K562 (cell line): Measurements from ENCODE around the gene SMYD2. TPM values are rescaled to one million over a fixed set of nuclear protein-coding genes. Genes with fewer than 3 reads are reported as not detected.

Experiments used
- ATAC-seq: fragments of 200-7000 bp; cut with Tn5 transposase; 3 replicates; pipeline ENCODE4 v1.9.1; 2020; ENCODE audit warnings: moderate library complexity
- BruUV-seq: library from RNA; stranded (reverse); fragments of 400-500 nt; replicated peaks from 2 replicates; lab custom pipeline; 2021; lab: Mats Ljungman, UMichigan
- CTCF ChIA-PET: fragments of 300-600 bp; formaldehyde crosslinking; extraction: SDS; loops from one replicate; lab custom pipeline; 2021; ENCODE audit warnings: low intra/inter-chr PET ratio; lab: Yijun Ruan, JAX
- POLR2A ChIA-PET: fragments of 300-600, 350-650 bp; sonication (Branson Sonifier 250); formaldehyde crosslinking; extraction: SDS; loops from one replicate; lab custom pipeline; 2021; ENCODE audit warnings: antibody characterized with exemption, inconsistent platforms; lab: Yijun Ruan, JAX
- DNase-seq, 4 experiments: peaks; one replicate each; pipeline versions ENCODE4 v3.0.0 to v3.0.0-alpha.2; 2011 to 2018; ENCODE audit warnings: low spot score in 3 of 4, mixed read lengths in 3 of 4; ENCODE audit errors: extremely low read depth in 1 of 4
- FAIRE-seq: peaks from 2 replicates; lab custom pipeline; 2011; peaks lifted over from hg19 to GRCh38; lab: Jason Lieb, UNC
- H2AFZ ChIP-seq: 2 replicates; pipeline ENCODE4 v1.6.0; 2011; ENCODE audit warnings: low read depth, low read length, control low read depth, inconsistent platforms
- H3K27ac ChIP-seq: fragments of 200-600 bp; 3 replicates; pipeline ENCODE4 v1.8.0; 2011; ENCODE audit warnings: low read depth, mild to moderate bottlenecking, control low read depth, inconsistent platforms, low read length, moderate library complexity, mixed read lengths; ENCODE audit errors: extremely low read depth
- H3K27me3 ChIP-seq, 2 experiments: fragments of 300-600 bp in 1 of 2; 2 replicates in 1 of 2; 3 replicates in 1 of 2; pipeline versions ENCODE4 v1.6.0 to v1.8.0; 2011; ENCODE audit warnings: inconsistent platforms in 2 of 2, low read length in 2 of 2, mild to moderate bottlenecking in 1 of 2, mixed read lengths in 1 of 2, moderate library complexity in 1 of 2; ENCODE audit not compliant: control insufficient read depth in 2 of 2, insufficient read depth in 2 of 2
- H3K36me3 ChIP-seq: fragments of 300-600 bp; 3 replicates; pipeline ENCODE4 v1.8.0; 2011; ENCODE audit warnings: mild to moderate bottlenecking, low read length, inconsistent platforms; ENCODE audit not compliant: control insufficient read depth, insufficient read depth
- H3K4me1 ChIP-seq, 2 experiments: fragments of 200-600 bp in 1 of 2; replicated peaks in 1 of 2; 2 replicates in 1 of 2; 3 replicates in 1 of 2; pipeline versions ENCODE4 v1.5.1 to v1.8.0; 2011; ENCODE audit warnings: inconsistent platforms in 2 of 2, low read length in 2 of 2, mild to moderate bottlenecking in 1 of 2, mixed read lengths in 1 of 2, moderate library complexity in 1 of 2; ENCODE audit not compliant: control insufficient read depth in 2 of 2, insufficient read depth in 2 of 2
- H3K4me2 ChIP-seq: 2 replicates; pipeline ENCODE4 v1.6.1; 2011; ENCODE audit warnings: low read length, control low read depth, inconsistent platforms, mixed read lengths; ENCODE audit not compliant: insufficient read depth
- H3K4me3 ChIP-seq: fragments of 200-600 bp; sonication (generic), shearing (Covaris generic); 2 replicates; pipeline ENCODE4 v1.5.1; 2016; ENCODE audit warnings: control low read depth, inconsistent platforms
- H3K79me2 ChIP-seq: fragments of 200-600 bp; 3 replicates; pipeline ENCODE4 v1.8.0; 2011; ENCODE audit warnings: low read length, inconsistent platforms; ENCODE audit not compliant: control insufficient read depth, insufficient read depth
- H3K9ac ChIP-seq, 2 experiments: 2 replicates each; pipeline versions ENCODE4 v1.6.0 to v1.6.1; 2011; ENCODE audit warnings: low read depth in 2 of 2, low read length in 2 of 2, control low read depth in 1 of 2, inconsistent platforms in 1 of 2, mild to moderate bottlenecking in 1 of 2, mixed read lengths in 1 of 2; ENCODE audit not compliant: insufficient read depth in 1 of 2
- H3K9me1 ChIP-seq: one replicate; pipeline ENCODE4 v1.6.0; 2011; ENCODE audit warnings: inconsistent platforms, mild to moderate bottlenecking, low read length, moderate library complexity; ENCODE audit not compliant: control insufficient read depth, insufficient read depth
- H3K9me3 ChIP-seq: replicated peaks from 2 replicates; pipeline ENCODE4 v1.5.1; 2011; ENCODE audit warnings: low read depth, low read length, inconsistent platforms; ENCODE audit not compliant: control insufficient read depth, insufficient read depth
- H4K20me1 ChIP-seq: replicated peaks from 2 replicates; pipeline ENCODE4 v1.6.1; 2011; ENCODE audit warnings: low read length, inconsistent platforms, mixed read lengths; ENCODE audit not compliant: control insufficient read depth, insufficient read depth
- BHLHE40 ChIP-seq: IDR thresholded peaks from 2 replicates; pipeline ENCODE4 v1.6.1; 2011; ENCODE audit warnings: low read length, improper control_type of control experiment
- CHD4 ChIP-seq: fragments of 200-600 bp; sonication (generic); IDR thresholded peaks from 3 replicates; pipeline ENCODE4 v1.6.1; 2012; ENCODE audit warnings: low read depth, mild to moderate bottlenecking, mixed read lengths, low read length, inconsistent platforms; ENCODE audit not compliant: insufficient read depth, insufficient replicate concordance, poor library complexity, severe bottlenecking
- MYNN ChIP-seq, 2 experiments: sonication (generic); formaldehyde crosslinking in 1 of 2; IDR thresholded peaks; 2 replicates each; pipeline versions ENCODE4 v1.5.0 to v1.6.1; 2016 to 2020; ENCODE audit warnings: antibody characterized with exemption in 1 of 2, missing genetic modification reagents in 1 of 2
- RBFOX2 ChIP-seq: fragments of 200-400 bp; formaldehyde crosslinking; IDR thresholded peaks from 2 replicates; pipeline ENCODE4 v1.6.1; 2017; ENCODE audit warnings: low read depth, mild to moderate bottlenecking, low read length, moderate library complexity
- SIRT6 ChIP-seq: IDR thresholded peaks from one replicate; pipeline ENCODE4 v1.6.1; 2012; ENCODE audit warnings: low read depth, mild to moderate bottlenecking, control low read depth, inconsistent platforms, low read length, moderate library complexity
- SP2 ChIP-seq: IDR thresholded peaks from 2 replicates; pipeline ENCODE4 v1.6.1; 2011; ENCODE audit warnings: mild to moderate bottlenecking, low read depth, low read length, moderate library complexity; ENCODE audit not compliant: poor library complexity, severe bottlenecking; ENCODE audit errors: extremely low read depth
- WGBS: fragments of 100-300 bp; shearing (Covaris generic); methylation state at CpG from one replicate; pipeline ENCODE4 v1.1.6; 2016; ENCODE audit warnings: low coverage, mixed read lengths; ENCODE audit not compliant: insufficient coverage; ENCODE audit errors: missing lambda C conversion rate; 5-methylcytosine and 5-hydroxymethylcytosine counted together
- in situ Hi-C: fragments of 300-500 bp; cut with MboI; formaldehyde crosslinking; loops from 4 replicates; pipeline ENCODE4 v1.15.0; 2018; ENCODE audit warnings: inconsistent platforms, mixed read lengths
- intact Hi-C: fragments of 100-400 bp; cut with micrococcal nuclease; formaldehyde crosslinking; loops from 2 replicates; pipeline ENCODE4 v1.14.2; 2022
- polyA plus RNA-seq, 8 experiments: library from polyadenylated mRNA; depleted of rRNA in 4 of 8; stranded (reverse) in 5 of 8; unstranded in 3 of 8; fragments of >200 nt; fragmentation: Nextera tagmentation in 2 of 8; fragmentation: Illumina TruSeq in 1 of 8; extraction: Ambion mirVana in 2 of 8; extraction: Trizol in 1 of 8; gene quantifications; 2 replicates each; pipeline versions ENCODE4 v1.2.1 to v1.2.3, GENCODE V29; 2011 to 2014; ENCODE audit warnings: inconsistent platforms in 1 of 8, missing spikeins in 1 of 8
- total RNA-seq, 7 experiments: library from RNA; depleted of rRNA in 6 of 7; stranded (reverse); fragments of >200 nt in 6 of 7; fragmentation: Illumina TruSeq in 2 of 7; extraction: Trizol in 2 of 7; gene quantifications; 2 replicates each; pipeline versions ENCODE4 v1.2.1 to v1.2.3, GENCODE V29; 2011 to 2021; ENCODE audit warnings: low replicate concordance in 1 of 7
- TF ChIP-seq, protein P1 (sequence below): sonication (generic); formaldehyde crosslinking; IDR thresholded peaks from 2 replicates; pipeline ENCODE4 v1.8.0; 2022; ENCODE audit warnings: missing genetic modification reagents, mild to moderate bottlenecking, borderline replicate concordance
- TF ChIP-seq, protein P2 (sequence below), 3 experiments: fragments of 200-800 bp in 1 of 3; sonication (Bioruptor generic) in 1 of 3; sonication (generic) in 1 of 3; formaldehyde crosslinking in 1 of 3; IDR thresholded peaks; 2 replicates each; pipeline versions ENCODE4 v1.6.1 to v1.8.0; 2016 to 2022; ENCODE audit warnings: mild to moderate bottlenecking in 2 of 3, missing compliant biosample characterization in 2 of 3, missing genetic modification characterization in 2 of 3, missing genetic modification reagents in 1 of 3
- TF ChIP-seq, protein P3 (sequence below), 2 experiments: fragments of 450-650 bp in 1 of 2; sonication (generic) in 1 of 2; formaldehyde crosslinking; conservative IDR thresholded peaks; 2 replicates each; pipeline versions ENCODE4 v1.4.0 to v1.8.1; 2020 to 2022; ENCODE audit warnings: mild to moderate bottlenecking in 1 of 2, missing genetic modification reagents in 1 of 2

SMYD2 gene
- total and polyA plus RNA-seq, 9 of the 15 experiments (the other 6 are each of a cell fraction or from before 2014, with no cell fraction given), result 13.8 to 81.3 (median 39.9) TPM

DNA sequence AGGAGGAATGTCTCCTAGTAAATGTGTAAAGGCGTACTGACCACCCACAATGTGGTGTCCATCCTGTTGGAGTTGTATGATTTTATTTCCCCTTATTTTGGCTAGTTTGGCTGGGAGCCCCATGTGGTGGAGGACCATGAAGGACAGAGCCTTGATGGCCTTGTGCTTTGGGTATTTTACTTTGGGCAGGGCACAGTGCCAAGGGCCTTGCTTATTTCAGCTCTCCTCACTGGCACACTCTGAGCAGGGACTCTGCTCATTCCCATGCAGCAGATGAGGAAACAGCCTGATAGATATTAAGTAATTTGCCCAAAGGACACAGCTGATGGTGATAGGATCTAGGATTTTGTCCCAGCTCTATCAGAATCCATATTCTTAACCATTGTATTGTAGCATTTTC lies 50.2 kb downstream of the SMYD2 start:
- Histone ChIP-seq H3K4me1 (no peaks in the 10 kb centered on the region; a peak in 3 of 5 replicates), H4K20me1 (peaks cover 10% of the 10 kb centered on the region; the same call in 1 of the 2 replicates), H3K9me1 (no peaks in the 10 kb centered on the region), H3K27me3 (no peaks in the 10 kb centered on the region), H3K4me3 (no peak overlapping the region), H3K9me3 (no peaks in the 10 kb centered on the region), H3K79me2 (no peaks in the 10 kb centered on the region), H3K27ac (no peak overlapping the region), H3K9ac (no peak overlapping the region), H3K36me3 (peaks cover 44% of the 10 kb centered on the region; the same call in 1 of the 3 replicates), H3K4me2 (no peak overlapping the region), H2AFZ (no peak overlapping the region)
- no TSS peak for BruUV-seq
- intact Hi-C loops (loop anchor here (5.0 kb wide), 1 partner anchor 116 kb away; no protein-coding TSS in a partner anchor), in situ Hi-C loops (loop anchor here (5.0 kb wide), 1 partner anchor 119 kb away; no protein-coding TSS in a partner anchor)
- DNase-seq (no peak), ATAC-seq (no peak), FAIRE-seq (no peak)
- 90% methylated on average over 1 of the region's 1 CpG for WGBS
- ChIA-PET POLR2A (interaction anchor here (0.6 to 0.9 kb wide), 2 partner anchors 50 to 167 kb away, joined by 3 read pairs; partner anchors contain the start of gene SMYD2), CTCF (interaction anchor here (2.4 to 4.6 kb wide), 3 partner anchors 70 to 297 kb away, joined by 12 to 24 read pairs (median 23); no protein-coding TSS in a partner anchor)
- no peak for TF ChIP-seq RBFOX2
- TF ChIP-seq, protein P1, sequence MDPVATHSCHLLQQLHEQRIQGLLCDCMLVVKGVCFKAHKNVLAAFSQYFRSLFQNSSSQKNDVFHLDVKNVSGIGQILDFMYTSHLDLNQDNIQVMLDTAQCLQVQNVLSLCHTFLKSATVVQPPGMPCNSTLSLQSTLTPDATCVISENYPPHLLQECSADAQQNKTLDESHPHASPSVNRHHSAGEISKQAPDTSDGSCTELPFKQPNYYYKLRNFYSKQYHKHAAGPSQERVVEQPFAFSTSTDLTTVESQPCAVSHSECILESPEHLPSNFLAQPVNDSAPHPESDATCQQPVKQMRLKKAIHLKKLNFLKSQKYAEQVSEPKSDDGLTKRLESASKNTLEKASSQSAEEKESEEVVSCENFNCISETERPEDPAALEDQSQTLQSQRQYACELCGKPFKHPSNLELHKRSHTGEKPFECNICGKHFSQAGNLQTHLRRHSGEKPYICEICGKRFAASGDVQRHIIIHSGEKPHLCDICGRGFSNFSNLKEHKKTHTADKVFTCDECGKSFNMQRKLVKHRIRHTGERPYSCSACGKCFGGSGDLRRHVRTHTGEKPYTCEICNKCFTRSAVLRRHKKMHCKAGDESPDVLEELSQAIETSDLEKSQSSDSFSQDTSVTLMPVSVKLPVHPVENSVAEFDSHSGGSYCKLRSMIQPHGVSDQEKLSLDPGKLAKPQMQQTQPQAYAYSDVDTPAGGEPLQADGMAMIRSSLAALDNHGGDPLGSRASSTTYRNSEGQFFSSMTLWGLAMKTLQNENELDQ (CRISPR knock-in tag), result no peak
- no peak for TF ChIP-seq BHLHE40
- TF ChIP-seq, protein P2, sequence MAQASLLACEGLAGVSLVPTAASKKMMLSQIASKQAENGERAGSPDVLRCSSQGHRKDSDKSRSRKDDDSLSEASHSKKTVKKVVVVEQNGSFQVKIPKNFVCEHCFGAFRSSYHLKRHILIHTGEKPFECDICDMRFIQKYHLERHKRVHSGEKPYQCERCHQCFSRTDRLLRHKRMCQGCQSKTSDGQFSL (CRISPR knock-in tag; IDR thresholded peaks at IDR 0.05), result no peak
- TF ChIP-seq, protein P2 (tag; IDR thresholded peaks at IDR 0.05), result no peak
- no peak for TF ChIP-seq SIRT6
- TF ChIP-seq, protein P3, sequence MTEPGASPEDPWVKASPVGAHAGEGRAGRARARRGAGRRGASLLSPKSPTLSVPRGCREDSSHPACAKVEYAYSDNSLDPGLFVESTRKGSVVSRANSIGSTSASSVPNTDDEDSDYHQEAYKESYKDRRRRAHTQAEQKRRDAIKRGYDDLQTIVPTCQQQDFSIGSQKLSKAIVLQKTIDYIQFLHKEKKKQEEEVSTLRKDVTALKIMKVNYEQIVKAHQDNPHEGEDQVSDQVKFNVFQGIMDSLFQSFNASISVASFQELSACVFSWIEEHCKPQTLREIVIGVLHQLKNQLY (CRISPR knock-in tag; conservative IDR thresholded peaks at IDR 0.05), result no peak
- TF ChIP-seq CHD4, result no peak
- no peak for TF ChIP-seq MYNN (IDR thresholded peaks at IDR 0.05)
- no peak for TF ChIP-seq MYNN (CRISPR knock-in tag; IDR thresholded peaks at IDR 0.05)
- no peak for TF ChIP-seq SP2
